ENCODE data around the gene PERM1.
"Not testable (repeated sequence)": the region's sequence is repeated elsewhere in the genome, so short reads cannot be mapped to it uniquely, and the experiment has no call there.

The PERM1 gene

DNA sequence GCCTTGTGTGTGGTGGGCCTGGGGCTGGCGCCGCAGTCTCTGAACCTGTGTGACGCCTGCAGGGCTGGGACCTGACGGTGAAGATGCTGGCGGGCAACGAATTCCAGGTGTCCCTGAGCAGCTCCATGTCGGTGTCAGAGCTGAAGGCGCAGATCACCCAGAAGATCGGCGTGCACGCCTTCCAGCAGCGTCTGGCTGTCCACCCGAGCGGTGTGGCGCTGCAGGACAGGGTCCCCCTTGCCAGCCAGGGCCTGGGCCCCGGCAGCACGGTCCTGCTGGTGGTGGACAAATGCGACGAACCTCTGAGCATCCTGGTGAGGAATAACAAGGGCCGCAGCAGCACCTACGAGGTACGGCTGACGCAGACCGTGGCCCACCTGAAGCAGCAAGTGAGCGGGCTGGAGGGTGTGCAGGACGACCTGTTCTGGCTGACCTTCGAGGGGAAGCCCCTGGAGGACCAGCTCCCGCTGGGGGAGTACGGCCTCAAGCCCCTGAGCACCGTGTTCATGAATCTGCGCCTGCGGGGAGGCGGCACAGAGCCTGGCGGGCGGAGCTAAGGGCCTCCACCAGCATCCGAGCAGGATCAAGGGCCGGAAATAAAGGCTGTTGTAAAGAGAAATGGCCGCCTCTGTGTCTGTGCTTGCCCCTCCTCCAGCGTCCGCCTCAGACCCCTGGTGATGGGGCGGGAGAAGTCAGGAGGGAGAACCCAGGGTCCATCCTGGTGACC, 32.2 kb upstream of the PERM1 start:
- peak; percentile 38 for DNase-seq

DNA sequence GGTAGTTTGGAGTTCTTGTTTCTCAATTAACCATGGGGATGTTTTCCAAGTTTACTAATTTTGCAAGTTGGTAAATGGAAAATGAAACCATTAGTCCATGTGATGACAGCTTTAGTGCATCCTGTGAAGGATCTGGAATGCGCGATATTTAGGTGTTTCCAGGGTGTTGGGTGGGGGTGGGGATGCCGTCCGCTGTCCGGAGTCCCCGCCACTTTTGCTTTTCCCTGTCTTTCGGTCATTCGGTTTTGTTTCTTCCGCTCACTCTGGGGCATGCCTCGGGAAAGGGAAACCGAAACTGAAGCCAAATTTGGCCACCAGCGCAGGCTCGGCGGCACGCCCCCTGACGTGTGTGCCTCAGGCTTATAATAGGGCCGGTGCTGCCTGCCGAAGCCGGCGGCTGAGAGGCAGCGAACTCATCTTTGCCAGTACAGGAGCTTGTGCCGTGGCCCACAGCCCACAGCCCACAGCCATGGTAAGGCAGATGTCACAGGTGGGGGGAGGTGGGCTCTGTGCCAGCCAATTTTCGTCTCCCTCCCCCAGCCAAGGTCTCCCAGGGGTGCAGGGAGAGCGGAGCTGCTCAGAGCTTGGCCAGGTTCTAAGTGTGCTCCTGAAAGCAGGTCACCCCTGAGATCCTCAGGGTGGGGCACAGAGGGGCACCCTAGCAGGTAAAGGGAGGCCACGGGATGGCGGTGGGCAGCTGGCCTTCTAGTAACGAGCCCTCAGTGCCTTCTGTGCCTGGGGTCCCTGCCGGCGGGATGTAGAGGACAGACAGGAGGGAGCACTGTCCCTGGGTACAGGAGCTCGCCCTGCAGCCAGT, 31.4 kb upstream of the PERM1 start, which contains the start of gene ISG15:
ISG15 (plus strand) TSS at position 393 of the 817 bp plus-strand sequence; CDS start at position 470, 77 bp downstream.
- peak; percentile 56 for DNase-seq

DNA sequence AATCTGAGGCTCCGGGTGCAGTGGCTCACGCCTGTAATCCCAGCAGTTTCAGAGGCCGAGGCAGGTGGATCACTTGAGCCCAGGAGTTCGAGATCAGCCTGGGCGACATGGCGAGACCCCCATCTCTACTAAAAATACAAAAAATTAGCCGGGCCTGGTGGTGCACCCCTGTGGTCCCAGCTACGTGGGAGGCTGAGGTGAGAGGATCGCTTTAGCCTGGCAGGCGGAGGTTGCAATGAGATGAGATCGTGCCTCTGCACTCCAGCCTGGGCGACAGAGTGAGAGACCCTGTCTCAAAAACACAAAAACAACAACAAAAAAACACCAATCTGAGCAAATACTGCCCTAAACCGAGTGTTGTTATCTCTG, 30.8 kb upstream of the PERM1 start:
- not testable (repeated sequence) for DNase-seq

DNA sequence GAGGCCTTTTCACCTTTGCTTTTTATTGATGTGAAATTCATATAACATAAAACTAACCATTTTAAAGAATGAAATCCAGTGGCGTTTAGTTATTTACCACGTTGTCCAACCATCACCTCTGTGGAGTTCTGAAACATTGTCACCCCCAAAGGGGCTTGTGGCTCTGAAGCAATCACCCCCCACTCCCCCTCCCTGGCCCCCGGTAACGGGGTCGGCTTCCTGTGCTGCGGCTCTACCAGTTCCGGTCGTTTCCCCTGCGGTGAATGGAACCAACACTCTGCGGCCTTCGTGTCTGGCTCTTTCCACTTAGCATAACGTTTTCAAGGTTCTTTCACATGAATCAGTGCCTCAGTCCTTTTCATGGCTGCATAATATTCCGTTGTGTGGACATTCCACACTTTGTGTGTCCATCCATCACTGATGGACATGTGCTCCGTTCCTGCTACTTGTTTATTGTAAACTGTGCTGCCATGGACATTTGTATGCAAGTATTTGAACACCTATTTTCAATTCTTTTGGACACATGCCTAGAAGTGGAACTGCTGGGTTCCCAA, 29.6 kb upstream of the PERM1 start:
- DNase-seq: no peak

DNA sequence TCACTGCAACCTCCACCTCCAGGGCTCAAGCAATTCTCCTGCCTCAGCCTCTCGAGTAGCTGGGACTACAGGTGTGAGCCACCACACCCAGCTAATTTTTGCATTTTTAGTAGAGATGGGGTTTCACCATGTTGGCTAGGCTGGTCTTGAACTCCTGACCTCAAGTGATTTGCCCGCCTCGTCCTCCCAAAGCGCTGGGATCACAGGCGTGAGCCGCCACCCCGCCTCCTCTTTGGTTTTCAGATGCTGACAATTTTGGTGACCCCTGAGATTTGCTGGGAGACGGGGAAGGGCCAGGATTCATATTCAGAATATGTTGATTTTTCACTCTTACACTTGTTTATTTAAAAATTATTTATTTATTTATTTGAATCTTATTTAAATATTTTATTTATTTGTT, 28.2 kb upstream of the PERM1 start:
- DNase-seq: not testable (repeated sequence)

DNA sequence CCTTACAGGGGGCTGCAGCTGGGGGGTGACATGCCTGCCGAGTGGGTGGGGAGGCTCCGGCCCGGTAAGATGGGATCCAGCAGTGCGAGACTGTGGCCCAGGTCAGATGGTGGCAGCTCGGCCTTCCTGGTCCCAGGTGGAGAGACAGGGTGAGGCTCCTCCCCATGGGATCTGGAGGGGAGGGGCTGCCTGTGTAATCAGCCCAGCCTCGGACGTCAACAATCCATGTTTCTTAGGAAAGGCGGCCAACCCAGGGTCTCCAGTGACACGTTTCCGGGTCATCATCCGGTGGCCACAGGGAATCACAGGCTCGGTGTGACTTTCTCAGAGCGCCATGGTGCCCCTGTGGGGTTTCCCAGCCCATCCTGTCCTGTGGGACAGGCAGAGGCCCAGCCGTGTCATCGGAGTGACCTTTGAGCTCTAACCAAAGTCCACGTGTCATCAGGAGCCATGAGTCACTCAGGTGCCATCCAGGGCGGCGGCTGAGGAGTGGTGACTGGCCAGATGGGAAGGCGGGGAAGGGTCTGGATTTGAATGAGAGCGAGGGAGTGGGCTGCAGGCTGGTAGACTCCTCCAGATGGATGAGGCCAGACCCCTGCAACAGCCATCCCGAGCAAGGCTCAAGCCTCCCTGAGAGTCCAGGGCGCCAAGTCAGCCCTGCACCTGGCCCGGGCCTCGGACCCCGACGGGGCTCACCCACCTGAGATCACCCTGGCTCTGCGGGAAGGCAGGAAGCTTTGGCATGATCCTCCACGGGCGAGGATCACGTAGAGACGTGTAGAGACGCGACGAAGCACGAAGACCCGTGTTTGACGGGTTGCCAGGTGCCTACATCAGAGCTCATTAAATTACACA, 24.6 kb upstream of the PERM1 start:
- no peak for DNase-seq

DNA sequence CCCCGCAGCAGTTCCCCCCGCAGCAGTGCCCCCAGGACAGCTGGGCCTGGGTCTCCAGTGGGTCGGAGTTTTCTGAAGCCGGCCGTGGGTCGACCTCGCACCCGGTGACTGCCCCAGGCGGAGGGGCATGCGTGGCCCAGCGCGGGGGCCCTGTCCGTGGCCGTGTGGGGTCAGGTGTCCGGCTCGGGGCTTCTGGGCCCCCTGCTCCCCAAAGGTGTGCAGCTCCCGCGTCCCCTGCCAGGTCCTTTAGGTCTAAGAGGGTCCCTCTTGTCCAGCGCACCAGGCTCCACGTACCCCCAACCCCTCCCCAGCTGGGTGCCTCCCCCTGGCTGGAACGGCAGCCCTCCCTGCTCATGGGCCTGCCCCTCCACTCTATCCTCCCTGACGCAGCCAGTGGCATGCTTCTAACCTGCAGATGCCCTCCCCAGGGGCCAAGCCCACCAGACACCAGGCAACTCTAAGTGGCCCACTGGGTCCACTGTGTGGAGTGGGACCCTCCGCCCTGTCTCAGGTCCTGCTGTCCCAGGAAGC, 23.9 kb upstream of the PERM1 start:
- no peak for DNase-seq

DNA sequence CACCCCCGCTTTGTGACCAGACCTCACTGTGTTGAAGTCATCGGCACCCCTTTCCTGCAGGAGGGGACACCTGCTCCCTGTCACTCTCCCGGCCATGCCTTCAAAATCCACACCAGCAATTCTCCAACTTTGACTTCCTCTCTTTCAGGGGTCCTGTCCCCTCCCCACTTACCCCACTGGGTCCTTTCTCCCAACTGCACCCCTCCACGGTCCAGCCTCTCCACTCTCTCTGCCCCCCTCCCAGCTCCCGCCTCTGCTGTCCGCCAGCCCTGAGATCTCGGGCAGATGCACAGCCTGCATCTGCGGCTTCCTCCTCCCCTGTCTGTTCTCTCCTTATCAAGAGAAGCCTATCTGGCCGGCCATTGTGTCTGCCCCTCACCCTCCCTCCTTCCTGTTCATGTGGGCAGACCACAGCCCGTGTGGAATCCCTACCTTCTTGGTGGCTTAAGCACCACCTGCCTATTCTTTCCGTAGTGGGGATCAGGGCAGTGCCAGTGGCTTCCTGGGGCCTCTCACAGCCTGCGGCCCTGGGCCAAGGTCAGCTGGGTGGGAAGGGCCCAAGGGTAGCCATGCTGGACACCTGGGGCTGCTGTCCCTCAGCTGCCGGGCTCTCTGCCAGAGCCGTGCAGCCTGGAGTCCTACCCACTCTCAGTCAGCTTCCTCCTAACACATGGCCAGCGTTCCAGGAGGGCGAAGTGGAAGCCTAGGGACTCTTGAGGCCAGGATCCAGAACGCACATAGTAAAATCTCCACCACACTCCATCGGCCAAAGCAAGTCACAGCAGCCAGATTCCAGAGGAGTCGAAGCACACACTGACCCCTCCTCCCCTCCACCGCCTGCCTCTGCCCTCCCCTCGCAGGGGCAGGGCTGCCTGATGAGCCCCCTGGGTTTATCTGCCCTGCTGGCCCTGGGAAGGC, 23.1 kb upstream of the PERM1 start:
- no peak for DNase-seq

DNA sequence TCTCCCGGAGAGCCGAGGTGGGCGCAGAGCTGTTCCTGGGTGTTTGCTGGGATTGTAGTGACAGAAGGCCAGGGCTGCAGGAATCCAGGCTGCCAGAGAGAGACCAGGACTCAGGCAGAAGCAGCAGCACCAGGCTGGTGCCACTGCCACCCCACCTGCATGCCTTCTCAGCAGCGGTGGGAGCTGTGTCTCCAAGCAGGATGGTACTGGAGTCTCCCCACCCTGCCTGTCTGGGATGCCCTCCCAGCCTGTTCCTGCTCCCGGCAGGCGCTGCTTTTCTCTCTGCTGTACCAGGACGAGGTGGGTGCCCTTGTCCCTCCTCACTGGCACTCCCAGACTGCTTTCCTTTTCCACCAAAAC, 22.5 kb upstream of the PERM1 start:
- DNase-seq: no peak

DNA sequence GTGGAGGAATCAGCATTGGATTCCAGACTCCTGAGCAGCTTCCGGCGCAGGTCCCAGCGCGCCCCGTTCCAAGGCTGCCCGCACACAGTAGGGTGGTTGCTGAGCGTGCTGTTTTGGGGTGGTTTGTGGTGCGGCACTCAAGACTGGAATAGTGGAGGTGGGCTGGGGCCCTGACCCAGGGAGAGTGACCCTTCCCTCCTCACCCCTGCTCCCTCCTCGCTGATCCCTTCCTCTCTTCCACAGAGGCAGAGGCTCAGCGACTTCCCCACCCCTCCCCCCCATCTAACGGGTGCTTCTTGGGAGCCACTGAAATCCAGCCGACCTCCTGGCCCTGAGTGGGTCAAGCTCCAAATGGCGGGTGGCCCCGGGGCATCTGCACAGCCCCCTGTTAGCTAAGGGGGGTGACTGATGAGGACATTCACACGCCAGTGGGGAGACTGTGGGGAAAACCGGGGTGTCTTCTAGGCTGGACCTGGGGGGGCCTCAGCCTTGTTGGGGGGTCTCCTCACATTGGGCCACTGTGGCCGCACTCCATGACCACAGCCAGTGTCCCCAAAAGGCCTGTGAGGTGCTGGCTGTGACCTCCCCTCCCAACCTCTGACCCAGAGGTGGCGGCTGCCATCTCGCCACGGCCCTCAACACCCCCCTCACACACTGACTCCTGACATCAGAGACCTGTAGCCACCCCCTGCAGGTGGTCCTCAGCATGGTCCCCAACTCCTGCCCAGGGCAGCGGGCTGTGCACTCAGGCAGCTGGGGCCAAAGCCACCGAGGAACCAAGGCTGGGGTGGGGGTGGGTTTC, 21.9 kb upstream of the PERM1 start:
- DNase-seq: no peak

DNA sequence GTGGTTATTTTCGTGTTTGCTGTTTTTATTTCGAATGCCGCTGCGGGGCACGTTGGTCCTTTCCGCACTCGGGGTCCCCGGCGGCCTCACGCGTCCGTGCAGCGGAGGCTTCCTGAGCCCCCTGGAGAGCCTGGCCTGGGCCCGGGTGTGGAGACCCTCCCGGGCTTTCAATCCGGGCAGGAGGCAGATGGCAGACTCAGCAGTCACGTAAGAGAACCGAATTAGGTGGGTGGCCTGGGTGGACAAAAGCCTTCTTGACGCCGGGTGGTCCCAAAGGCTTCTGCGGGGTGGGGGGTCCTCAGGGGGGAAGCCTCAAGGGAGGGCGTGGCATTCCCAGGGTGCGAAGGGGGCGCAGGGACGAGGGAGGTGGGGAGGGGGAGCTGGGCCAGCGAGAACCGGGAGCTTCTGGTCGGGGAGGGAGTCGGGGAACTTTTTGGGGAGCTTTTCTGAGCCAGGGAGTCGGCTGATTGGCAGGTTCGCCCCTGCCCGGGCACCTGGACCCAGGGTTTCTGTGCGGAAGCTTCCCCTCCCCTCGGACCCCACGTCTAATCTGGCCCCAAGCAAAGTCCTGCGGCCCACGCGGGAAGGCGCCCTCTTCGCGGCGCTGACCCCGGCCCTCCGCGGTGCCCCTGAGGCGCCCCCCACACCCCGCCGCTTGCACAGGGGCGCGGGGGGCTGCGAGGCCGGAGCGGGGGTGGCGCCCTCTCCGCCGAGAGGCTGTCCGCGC, 19.3 kb upstream of the PERM1 start:
- DNase-seq: no peak

DNA sequence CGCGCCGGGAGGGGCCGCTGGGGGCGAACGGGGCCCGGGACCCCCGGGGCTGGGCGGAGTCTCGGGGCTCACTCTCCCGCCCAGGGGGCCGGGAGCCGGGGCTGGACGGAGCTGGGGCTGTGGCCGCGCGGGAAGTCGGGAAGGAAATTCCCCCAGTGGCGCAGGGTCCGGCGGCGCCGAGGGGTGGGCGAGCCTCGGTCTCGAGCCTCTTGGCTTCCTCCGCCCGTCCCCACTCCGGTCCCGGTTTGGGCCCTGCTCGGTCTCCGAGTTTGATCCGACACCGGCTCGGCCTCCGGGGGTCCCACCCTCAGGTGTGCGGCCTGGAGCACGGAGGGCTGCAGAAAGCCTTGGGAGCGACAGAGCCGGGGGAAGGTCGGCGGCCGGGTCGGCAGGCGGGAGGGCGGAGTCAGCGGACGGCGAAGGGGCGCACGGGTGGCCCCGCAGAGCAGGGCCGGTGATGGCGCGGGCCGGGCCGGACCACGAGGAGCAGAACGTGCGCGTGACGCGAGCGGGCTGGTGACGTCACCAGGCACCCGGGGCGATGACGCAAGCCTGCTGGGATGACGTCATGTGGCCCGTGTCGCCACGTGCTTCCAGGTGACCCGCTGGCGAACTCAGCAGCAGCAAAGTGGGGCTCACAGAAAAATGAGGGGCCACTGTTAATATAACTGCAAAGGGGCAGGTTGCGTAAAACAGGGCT, 18.6 kb upstream of the PERM1 start:
- peak; percentile 61 for DNase-seq

DNA sequence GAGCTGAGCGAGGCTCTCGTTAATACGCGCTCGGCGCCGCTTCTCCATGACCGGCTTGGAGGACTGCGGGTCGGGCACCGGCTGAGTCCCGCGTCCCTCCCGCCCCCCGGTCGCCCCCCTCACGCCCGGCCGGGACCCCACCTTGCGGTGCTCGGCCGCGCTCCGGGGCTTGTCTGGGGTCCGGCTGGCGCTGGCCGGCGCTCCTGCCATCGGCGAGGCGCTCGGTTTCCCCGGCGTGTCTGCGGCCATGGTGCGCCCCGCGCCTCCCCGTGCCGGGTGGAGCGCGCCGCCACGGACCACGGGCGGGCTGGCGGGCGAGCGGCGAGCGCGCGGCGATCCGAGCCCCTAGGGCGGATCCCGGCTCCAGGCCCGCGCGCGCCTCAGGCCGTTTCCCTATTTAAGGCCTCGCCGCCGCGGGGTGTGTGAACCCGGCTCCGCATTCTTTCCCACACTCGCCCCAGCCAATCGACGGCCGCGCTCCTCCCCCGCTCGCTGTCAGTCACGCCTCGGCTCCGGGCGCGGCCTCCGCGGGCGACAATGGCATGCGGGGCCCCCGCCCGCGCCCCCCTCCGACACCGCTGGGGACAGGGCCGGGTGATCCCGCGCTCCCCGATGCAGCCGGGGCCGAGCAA, 17.9 kb upstream of the PERM1 start, which contains the start of gene HES4:
HES4 (minus strand) TSS at position 373 of the 632 bp plus-strand sequence; CDS start at position 249, 124 bp downstream.
- peak; percentile 78 for DNase-seq

DNA sequence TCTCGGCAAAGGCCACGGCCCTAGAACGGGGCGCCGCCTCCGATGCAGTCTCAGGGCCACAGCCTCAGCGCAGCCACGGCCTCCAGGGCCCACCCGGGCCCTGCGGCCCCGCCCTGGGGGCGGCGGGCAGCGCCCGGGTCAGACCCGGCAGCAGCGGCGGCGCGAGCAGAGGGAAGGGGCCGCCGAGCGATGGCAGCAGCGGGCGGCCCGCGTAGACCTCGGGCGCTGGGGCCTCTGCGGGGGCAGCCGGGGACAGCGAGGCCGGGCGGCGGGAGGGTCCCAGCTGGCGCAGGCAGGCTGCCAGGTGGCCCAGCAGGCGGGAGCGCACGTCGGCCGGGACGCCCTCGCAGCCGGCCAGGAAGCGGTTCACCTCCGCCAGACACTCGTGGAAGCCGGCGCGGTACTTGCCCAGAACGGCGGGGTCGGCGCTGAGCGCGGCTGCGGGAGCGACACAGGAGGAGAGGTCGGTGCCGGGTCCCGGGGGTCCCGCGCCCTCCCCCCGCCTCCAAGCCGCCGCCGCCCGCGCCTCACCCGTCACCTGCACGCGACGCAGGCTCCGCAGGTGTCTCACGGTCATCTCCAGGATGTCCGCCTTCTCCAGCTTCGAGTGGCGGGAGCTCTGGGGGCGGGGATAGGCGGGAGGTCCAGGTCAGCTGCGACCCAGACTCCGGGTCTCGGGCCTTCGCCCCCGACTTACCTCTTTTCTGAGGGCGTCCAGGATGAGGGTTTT, 17.3 kb upstream of the PERM1 start:
- no peak for DNase-seq

DNA sequence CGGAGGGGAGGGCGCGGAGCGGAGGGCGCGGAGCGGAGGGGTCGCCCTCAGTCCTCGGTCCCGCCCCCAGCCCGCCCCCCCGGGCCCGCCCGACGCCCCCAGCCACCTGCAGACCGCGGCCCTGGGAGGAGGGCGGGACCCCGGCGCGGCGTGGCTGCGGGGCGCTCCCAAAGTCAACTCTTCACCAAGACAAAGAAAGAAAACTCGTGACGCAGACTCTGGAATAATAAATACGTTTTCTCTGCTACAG, 16.8 kb upstream of the PERM1 start:
- no peak for DNase-seq

DNA sequence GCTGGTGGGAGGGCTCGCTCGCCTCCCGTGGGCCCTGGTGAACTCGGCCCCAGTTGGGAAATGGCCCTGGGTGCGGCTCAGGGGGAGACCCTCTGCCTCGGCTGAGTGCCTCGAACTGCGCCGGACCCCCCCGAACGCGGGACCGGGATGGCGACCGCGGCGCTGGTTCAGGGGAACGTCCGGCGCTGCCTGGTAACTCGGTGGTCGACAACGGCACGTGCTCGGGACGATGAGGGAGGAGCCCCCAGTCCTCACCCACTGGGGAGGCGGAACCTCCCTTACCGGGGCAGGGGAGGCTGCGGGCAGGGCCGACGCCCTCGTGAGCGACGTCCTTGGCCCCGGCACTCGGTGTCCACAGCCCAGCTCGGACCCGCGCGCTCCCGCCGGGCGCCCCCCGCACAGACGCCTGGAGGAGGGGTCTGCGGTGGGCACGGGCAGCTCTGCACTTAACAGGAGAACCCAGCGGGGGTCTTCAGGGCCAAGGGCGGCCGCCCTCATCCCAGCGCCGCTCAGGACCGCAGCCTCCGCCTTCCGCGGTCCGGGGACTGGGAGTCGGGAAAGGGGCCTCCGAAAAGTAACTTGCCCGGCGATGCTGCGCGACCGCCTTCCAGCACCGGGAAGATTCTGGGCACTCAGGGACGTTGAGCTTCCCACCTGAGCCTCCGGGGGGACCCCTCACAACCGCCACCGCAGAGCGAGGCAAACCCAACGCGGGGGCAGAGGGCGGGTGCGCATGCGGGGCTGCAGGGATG, 16.3 kb upstream of the PERM1 start:
- no peak for DNase-seq

DNA sequence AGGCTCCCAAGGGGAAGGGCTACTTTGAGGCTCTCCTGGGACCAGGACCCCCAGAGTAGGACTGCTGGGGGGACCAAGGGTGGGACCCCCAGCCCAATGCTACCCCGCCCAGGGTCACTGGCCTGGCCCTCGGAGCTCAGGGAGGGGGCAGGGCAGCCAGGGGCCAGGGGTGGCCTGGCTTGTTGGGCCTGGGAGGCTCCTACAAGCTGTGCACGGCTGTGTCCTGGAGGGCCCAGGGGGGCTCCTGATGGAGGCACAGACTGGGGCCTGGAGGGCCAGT, 15.8 kb upstream of the PERM1 start:
- DNase-seq: no peak
